Measurements from ENCODE around the gene TFAP2E.
A peak's percentile ranks its signal among the peaks of the same experiment; 100 is the strongest.

Gene TFAP2E

GRCh38 chr1:35599411-35599810, 26.3 kb downstream of the TFAP2E start:
- no peak for DNase-seq

DNA sequence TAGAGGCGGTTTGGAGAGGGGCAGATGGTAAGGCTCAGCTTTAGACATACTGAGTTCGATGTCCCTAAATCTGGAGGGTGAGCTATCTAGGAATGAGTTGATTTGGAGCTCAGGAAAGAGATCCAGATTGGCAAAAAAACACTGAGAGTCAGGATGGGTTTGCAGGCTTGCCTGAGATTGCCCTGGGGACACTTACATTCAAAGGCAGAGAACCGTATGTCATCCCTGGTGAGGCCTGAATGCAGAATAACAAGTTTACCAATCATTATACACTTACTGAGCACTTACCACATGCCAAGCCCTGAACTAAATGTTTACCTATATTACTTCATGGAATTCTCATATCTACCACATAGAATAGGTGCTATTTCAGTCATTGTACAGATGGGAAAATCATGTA, 27.5 kb downstream of the TFAP2E start:
- DNase-seq, result no peak

- no peak for DNase-seq
Measured at GRCh38 chr1:35603468-35603867, 30.4 kb downstream of the TFAP2E start.

GRCh38 chr1:35603941-35604340, 30.8 kb downstream of the TFAP2E start:
- no peak for DNase-seq

DNA sequence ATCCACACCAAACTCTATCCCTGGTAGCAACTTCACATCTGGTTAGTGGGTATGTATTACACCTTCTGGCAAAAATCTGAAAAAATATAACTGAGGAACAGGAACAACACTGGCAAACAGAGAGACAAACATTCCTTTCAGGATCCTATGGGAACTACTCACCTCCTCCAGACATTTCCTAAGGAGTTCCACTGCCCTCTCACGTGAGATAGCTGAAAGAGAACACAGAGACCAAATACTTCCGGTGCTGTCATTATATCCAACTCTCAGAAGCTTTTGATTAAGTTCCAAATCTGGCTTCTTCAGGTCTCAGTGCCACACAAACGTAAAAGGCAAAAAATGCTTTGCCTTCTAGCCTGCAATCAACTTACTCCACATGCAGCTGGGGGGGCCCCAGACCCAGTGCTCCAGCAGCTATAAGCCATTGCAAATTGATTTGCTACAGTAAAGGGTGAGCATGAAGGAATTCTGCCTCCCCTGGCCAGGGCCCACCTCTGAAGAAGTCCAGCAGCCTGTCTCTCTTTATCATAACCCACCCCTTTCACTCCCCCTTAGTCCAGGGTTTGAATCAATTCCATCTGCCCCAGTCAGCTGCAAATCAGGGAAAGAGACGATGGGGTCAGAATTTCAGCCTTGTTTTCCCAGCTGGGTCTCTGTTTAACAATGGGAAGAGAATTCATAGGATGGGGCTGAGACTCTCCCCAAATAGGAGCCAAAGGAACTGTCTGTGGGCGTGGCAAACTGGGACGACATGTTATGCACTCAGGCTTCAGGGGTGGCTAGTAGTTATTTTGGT, 32.2 kb downstream of the TFAP2E start:
- DNase-seq, result no peak

DNA sequence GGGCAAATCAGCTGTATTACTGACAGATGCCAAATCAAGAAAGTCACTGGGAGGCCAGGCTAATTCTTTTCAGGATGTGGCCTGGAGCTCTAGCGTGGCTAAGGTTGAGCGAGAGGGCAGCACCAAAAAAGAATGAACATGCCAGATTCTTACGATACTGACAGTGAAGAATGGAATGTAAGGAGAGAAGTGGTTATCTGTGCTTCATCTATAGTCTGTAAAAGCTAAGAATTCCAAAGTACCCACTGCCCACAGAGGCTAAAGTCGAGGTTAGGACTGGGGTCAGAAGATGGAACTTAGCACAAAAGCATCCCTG, 32.7 kb downstream of the TFAP2E start:
- DNase-seq, result no peak

DNA sequence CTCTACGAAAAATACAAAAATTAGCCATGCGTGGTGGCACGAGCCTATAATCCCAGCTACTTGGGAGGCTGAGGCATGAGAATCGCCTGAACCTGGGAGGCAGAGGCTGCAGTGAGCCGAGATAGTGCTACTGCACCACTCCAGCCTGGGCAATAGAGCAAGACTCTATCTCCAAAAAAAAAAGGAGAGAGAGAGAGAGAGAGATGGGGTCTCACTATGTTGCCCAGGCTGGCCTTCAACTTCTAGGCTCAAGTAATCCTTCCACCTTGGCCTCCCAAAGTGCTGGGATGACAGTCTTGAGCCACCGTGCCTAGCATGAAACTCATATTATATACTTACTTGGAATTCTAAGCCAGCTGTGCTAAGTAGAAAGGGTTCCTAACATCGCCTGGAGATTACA, 38.5 kb downstream of the TFAP2E start:
- no peak for DNase-seq

- DNase-seq, result no peak
Measured at GRCh38 chr1:35615440-35615839, 42.3 kb downstream of the TFAP2E start.

- DNase-seq, result no peak
Measured at GRCh38 chr1:35619237-35620121, 46.4 kb downstream of the TFAP2E start.

- DNase-seq, result no peak
Measured at GRCh38 chr1:35622510-35623178, 49.5 kb downstream of the TFAP2E start.

DNA sequence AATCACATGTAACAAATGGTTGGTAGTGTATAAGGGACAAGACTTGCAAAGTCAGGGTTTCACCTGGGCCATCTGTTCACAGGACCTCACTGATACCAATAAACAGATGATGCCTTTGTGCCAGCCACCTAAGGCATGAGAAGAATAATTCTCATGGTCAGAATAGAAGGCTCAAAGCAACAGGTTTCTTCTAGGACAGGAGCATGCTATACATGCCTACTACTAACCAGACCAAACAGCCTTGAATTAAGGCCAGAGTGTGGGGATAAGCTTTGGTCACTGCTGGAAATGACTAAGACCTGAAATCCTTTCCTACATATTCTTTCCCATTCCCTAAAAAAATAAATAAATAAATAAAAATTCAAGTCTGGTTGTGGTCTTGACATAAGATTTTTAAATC, 50.7 kb downstream of the TFAP2E start:
- DNase-seq, result no peak

DNA sequence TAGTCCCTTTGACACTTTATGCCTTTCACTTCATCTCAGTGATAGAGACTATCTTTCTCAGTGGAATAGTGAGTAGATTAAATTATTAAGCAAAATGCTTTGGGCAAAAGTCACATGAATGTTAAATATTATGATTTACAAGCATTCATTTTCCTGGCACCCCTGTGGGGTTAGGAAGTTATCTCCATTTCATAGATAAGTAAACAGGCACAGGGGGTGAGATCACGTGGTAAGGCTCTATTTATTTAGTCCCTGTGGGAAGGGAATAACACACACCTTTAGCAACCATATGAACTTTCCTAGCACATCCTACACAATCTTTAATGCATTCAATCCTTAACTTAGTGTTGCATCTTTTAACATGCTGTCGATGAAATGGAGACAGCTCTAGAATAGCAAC, 55.9 kb downstream of the TFAP2E start:
- DNase-seq, result no peak

DNA sequence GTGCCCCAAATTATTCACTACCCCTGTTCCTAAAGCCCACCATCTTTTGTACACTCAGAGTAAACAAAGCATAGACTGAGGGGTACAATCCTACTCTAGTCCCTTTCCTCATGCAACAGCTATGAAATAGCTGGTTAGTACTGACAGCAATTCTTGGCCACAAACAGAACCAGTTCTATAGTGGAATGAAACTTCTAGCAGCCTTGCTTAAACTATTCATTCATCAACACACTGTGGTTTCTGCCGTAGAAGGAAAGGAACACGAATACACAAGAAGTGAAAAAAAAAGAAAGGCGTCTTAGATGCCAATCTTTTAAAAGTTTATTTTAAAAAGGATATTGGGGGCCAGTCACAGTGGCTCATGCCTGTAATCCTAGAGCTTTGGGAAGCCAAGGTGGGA, 58.3 kb downstream of the TFAP2E start:
- DNase-seq, result no peak

DNA sequence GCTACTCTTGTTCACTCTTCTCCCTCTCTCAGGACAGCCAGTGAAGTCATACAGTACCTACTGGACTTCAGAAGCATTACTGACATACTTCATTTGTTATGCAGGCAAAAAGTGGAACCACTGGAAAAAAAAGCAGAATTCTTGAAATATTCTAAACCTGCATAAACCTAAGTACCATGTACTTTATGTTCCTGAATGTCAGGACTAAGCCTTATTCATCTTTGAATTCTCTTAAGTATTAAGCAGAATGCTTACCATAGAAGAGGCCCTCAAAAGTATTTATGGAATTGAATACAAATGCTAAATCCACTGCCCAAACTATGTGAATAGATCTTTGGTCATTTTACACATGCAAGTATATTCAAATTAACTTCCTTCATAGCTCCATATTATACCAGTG, 60.4 kb downstream of the TFAP2E start:
- no peak for DNase-seq

DNA sequence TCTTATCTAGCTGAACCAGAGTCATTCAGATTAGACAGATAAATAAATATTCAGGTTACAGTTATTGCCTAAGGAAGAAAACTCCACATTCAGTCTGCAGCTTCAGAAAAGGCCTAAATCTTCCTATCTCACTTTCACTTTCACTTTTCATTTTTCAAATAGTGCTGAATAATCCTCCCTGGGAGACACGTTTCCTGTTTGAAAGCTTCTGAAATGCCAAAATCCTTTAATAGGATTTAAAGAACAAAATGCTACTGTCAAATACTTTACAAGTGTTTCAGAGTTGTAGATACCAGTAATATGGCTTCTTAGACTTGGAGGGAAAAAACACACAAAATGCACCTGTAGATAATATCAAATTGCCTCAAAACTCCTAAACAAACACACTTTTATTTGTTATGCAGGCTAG, 64.3 kb downstream of the TFAP2E start:
- no peak for DNase-seq

- DNase-seq, result peak; percentile 3
Measured at GRCh38 chr1:35640380-35641232, 67.5 kb downstream of the TFAP2E start.

GRCh38 chr1:35641233-35641866, 68.2 kb downstream of the TFAP2E start, which contains the start of gene PSMB2:
Gene PSMB2 (minus strand): TSS chr1:35641526. CDS start chr1:35641432, 94 bp downstream.
- DNase-seq, result peak; percentile 96

DNA sequence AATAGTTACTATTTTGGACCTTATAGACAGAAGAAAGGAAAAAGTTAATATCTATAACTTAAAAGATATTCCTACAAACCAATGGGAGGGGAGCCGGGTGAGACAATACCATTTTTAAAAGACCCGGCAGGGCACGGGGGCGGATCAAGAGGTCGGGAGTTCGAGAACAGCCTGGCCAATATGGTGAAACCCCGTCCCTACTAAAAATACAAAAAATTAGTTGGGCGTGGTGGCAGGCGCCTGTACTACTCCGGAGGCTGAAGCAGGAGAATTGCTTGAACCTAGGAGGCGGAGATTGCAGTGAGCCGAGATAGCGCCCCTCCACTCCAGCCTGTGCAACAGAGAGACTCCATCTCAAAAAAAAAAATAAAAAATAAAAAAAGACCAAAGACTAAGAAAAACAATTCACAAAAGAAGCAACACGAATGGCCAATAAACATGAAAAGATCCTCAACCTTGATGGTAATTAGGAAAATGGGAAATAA, 69.4 kb downstream of the TFAP2E start:
- peak; percentile 19 for DNase-seq

- DNase-seq, result no peak
Measured at GRCh38 chr1:35644204-35644603, 71.1 kb downstream of the TFAP2E start.
